ENCODE measurements around the gene CELF6.

CELF6 gene

DNA sequence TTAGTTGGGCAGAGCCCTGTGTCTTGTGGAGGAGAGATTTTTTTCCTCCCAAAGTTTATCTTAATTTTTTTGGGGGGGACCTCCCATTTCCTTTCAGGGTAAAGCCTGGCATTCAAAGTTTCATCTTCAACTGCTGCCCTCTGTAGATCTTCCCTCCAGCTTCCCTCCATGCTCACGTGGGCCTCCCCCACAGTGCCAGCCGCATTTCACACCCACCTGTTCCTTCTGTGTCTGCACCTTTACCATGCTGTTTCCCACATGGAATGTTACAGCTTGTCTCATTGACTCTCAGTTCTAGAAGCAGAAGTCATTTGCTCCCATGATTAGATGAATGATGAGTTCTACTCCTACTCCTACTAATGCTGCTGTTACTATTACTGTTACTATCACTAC lies 6.5 kb downstream of the CELF6 start:
- Histone ChIP-seq H3K27ac (replicated peaks) (no peak overlapping the region), H3K4me3 (replicated peaks; ENCODE audit: insufficient read depth, low read length) (no peak overlapping the region), H3K27me3 (ENCODE audit: insufficient read depth, poor library complexity, severe bottlenecking) (no peaks in the 10 kb centered on the region)
- TF ChIP-seq, protein P1, sequence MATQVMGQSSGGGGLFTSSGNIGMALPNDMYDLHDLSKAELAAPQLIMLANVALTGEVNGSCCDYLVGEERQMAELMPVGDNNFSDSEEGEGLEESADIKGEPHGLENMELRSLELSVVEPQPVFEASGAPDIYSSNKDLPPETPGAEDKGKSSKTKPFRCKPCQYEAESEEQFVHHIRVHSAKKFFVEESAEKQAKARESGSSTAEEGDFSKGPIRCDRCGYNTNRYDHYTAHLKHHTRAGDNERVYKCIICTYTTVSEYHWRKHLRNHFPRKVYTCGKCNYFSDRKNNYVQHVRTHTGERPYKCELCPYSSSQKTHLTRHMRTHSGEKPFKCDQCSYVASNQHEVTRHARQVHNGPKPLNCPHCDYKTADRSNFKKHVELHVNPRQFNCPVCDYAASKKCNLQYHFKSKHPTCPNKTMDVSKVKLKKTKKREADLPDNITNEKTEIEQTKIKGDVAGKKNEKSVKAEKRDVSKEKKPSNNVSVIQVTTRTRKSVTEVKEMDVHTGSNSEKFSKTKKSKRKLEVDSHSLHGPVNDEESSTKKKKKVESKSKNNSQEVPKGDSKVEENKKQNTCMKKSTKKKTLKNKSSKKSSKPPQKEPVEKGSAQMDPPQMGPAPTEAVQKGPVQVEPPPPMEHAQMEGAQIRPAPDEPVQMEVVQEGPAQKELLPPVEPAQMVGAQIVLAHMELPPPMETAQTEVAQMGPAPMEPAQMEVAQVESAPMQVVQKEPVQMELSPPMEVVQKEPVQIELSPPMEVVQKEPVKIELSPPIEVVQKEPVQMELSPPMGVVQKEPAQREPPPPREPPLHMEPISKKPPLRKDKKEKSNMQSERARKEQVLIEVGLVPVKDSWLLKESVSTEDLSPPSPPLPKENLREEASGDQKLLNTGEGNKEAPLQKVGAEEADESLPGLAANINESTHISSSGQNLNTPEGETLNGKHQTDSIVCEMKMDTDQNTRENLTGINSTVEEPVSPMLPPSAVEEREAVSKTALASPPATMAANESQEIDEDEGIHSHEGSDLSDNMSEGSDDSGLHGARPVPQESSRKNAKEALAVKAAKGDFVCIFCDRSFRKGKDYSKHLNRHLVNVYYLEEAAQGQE (IDR thresholded peaks at IDR 0.05; ENCODE audit: insufficient replicate concordance, low read depth), result no peak
- TF ChIP-seq, protein P2, sequence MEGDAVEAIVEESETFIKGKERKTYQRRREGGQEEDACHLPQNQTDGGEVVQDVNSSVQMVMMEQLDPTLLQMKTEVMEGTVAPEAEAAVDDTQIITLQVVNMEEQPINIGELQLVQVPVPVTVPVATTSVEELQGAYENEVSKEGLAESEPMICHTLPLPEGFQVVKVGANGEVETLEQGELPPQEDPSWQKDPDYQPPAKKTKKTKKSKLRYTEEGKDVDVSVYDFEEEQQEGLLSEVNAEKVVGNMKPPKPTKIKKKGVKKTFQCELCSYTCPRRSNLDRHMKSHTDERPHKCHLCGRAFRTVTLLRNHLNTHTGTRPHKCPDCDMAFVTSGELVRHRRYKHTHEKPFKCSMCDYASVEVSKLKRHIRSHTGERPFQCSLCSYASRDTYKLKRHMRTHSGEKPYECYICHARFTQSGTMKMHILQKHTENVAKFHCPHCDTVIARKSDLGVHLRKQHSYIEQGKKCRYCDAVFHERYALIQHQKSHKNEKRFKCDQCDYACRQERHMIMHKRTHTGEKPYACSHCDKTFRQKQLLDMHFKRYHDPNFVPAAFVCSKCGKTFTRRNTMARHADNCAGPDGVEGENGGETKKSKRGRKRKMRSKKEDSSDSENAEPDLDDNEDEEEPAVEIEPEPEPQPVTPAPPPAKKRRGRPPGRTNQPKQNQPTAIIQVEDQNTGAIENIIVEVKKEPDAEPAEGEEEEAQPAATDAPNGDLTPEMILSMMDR (IDR thresholded peaks at IDR 0.05; ENCODE audit: insufficient read depth, low read length), result no peak
- no peak for TF ChIP-seq GABPA (IDR thresholded peaks at IDR 0.05; ENCODE audit: low read depth)
- TF ChIP-seq SPI1 (IDR thresholded peaks at IDR 0.05; ENCODE audit: borderline replicate concordance, low read depth), result no peak
- TF ChIP-seq POLR2AphosphoS5 (IDR thresholded peaks at IDR 0.05; ENCODE audit: low read depth), result no peak
- no peak for DNase-seq (ENCODE audit: low read depth in 1 of 2, low spot score in 1 of 2)

DNA sequence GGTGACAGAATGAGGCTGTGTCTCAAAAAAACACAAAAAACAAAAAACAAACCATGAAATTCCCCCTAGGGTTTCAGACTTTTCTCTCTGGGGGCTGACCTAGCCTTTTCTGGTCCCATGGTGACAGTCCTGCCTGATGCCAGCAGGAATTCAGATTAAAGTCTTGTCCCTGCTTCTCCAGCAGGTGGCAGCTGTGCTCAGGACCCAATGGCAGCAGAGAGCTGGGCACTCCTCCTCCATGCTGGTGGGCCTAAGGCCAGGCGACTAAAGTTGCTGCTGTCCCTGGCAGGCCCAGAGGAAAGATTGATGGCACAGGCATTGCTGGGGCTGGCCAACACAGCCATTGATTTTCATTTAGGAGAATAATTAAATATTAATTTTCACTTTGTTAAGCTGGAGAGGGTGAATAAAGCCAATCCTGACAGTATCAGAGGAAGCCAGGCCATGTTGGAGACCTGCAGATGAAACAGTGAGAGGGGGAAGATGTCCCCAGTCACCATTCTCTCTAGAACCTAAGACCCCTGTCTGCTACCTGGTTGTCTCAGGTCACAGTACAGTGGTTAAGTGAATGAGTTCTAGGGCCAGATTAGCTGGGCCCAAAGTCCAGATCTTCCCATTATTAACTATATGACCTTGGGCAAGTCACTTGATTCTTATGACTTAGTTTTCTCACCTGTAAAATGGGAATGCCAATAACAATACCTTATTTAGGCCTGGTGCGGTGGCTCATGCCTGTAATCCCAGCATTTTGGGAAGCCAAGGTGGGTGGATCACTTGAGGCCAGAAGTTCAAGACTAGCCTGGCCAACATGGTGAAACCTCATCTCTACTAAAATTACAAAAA lies 7.1 kb downstream of the CELF6 start:
- no peak overlapping the region for H3K27ac ChIP-seq (replicated peaks)
- no peaks in the 10 kb centered on the region for H3K27me3 ChIP-seq (ENCODE audit: insufficient read depth, poor library complexity, severe bottlenecking)
- H3K4me3 ChIP-seq (replicated peaks; ENCODE audit: insufficient read depth, low read length), result no peak overlapping the region
- DNase-seq (ENCODE audit: low read depth in 1 of 2, low spot score in 1 of 2), result peak in 1 of 2 experiments; percentile 66
- TF ChIP-seq, protein P2 (IDR thresholded peaks at IDR 0.05; ENCODE audit: insufficient read depth, low read length), result peak; percentile 72
- TF ChIP-seq GABPA (IDR thresholded peaks at IDR 0.05; ENCODE audit: low read depth), result no peak

DNA sequence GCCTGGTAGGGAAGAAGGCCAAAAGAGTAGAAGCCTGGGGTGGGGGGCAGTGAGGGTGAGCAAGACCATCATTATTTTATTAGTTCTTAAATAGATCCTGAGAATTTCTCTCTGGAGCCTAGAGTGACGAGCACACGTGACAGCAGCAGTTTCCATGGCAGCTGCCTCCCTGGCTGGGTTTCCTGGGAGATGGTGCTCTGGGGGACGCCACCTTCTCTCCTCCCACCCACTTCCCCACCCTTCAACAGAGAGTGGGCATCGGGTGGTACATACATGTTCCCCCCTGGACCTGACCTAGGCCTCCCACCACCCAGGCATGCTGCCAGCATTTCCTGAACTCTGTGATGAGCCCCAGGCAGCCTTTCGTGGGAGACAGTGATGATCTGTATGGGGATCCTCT lies 12.9 kb downstream of the CELF6 start:
- no peak for TF ChIP-seq GABPA (IDR thresholded peaks at IDR 0.05; ENCODE audit: low read depth)
- TF ChIP-seq, protein P1 (IDR thresholded peaks at IDR 0.05; ENCODE audit: insufficient replicate concordance, low read depth), result no peak
- no peak for TF ChIP-seq SPI1 (IDR thresholded peaks at IDR 0.05; ENCODE audit: borderline replicate concordance, low read depth)
- TF ChIP-seq POLR2AphosphoS5 (IDR thresholded peaks at IDR 0.05; ENCODE audit: low read depth), result no peak
- TF ChIP-seq, protein P2 (IDR thresholded peaks at IDR 0.05; ENCODE audit: insufficient read depth, low read length), result no peak
- H3K27ac ChIP-seq (replicated peaks), result no peak overlapping the region
- no peak for DNase-seq (ENCODE audit: low read depth in 1 of 2, low spot score in 1 of 2)
- H3K27me3 ChIP-seq (ENCODE audit: insufficient read depth, poor library complexity, severe bottlenecking), result no peaks in the 10 kb centered on the region
- H3K4me3 ChIP-seq (replicated peaks; ENCODE audit: insufficient read depth, low read length), result no peak overlapping the region
